Stimulated activated CD8-positive, alpha-beta memory T cell treated with anti-CD3 and anti-CD28 coated beads, Interleukin-4, amount 100 ng/mL, for 1 hour (primary cell): Measurements from ENCODE around the gene SLC15A3.
"Not testable (repeated sequence)": the region's sequence is repeated elsewhere in the genome, so short reads cannot be mapped to it uniquely, and the experiment has no call there.

ENCODE experiments used
- DNase-seq, 2 donors: peaks; one replicate each; pipeline ENCODE4 v3.0.0-alpha.2; 2020; ENCODE audit warnings: low read depth in 2 of 2, low spot score in 1 of 2

SLC15A3 gene

GRCh38 chr11:60915248-60915914 lies 36.6 kb downstream of the SLC15A3 start:
- DNase-seq = peak; percentile 39 to 44

- no peak for DNase-seq
Measured at GRCh38 chr11:60914633-60915247, 37.2 kb downstream of the SLC15A3 start.

GRCh38 chr11:60913793-60914632 lies 38.0 kb downstream of the SLC15A3 start, which contains the start of gene TMEM109:
TMEM109 (plus strand) TSS chr11:60914158; CDS start chr11:60919694, 5,536 bp downstream.
- DNase-seq = peak; percentile 52 to 79

GRCh38 chr11:60912851-60913528 lies 39.0 kb downstream of the SLC15A3 start:
- DNase-seq = no peak

- DNase-seq = no peak
Measured at GRCh38 chr11:60912223-60912850, 39.6 kb downstream of the SLC15A3 start.

GRCh38 chr11:60910711-60911380 lies 41.1 kb downstream of the SLC15A3 start:
- DNase-seq = no peak

GRCh38 chr11:60910281-60910687 lies 41.7 kb downstream of the SLC15A3 start:
- no peak for DNase-seq

GRCh38 chr11:60909680-60910280 lies 42.2 kb downstream of the SLC15A3 start:
- DNase-seq = not testable (repeated sequence)

- DNase-seq = no peak
Measured at GRCh38 chr11:60908803-60909202, 43.2 kb downstream of the SLC15A3 start.

GRCh38 chr11:60906132-60906972 lies 45.6 kb downstream of the SLC15A3 start, which contains the start of gene PRPF19:
PRPF19 (minus strand) TSS chr11:60906585; CDS start chr11:60906382, 203 bp downstream.
- DNase-seq = peak; percentile 92 to 95

- no peak for DNase-seq
Measured at GRCh38 chr11:60905551-60906113, 46.3 kb downstream of the SLC15A3 start.

- DNase-seq = no peak
Measured at GRCh38 chr11:60905047-60905446, 46.9 kb downstream of the SLC15A3 start.

GRCh38 chr11:60902625-60903024 lies 49.4 kb downstream of the SLC15A3 start:
- DNase-seq = no peak

GRCh38 chr11:60900673-60901404 lies 51.1 kb downstream of the SLC15A3 start:
- no peak for DNase-seq

- DNase-seq = no peak
Measured at GRCh38 chr11:60899977-60900376, 52.0 kb downstream of the SLC15A3 start.

GRCh38 chr11:60899046-60899936 lies 52.7 kb downstream of the SLC15A3 start:
- no peak for DNase-seq

GRCh38 chr11:60897496-60897895 lies 54.5 kb downstream of the SLC15A3 start:
- DNase-seq = no peak
